GM12878 (cell line): Measurements from ENCODE around the gene SLC38A7. TPM values are rescaled to one million over a fixed set of nuclear protein-coding genes. Genes with fewer than 3 reads are reported as not detected.

ENCODE experiments used
- ATAC-seq: fragments of 200-7000 bp; cut with Tn5 transposase; 3 replicates; pipeline ENCODE4 v1.9.1; 2020; ENCODE audit warnings: mild to moderate bottlenecking, moderate library complexity
- BruUV-seq: library from RNA; stranded (reverse); fragments of 400-500 nt; replicated peaks from 2 replicates; lab custom pipeline; 2021; lab: Mats Ljungman, UMichigan
- CTCF ChIA-PET: fragments of 300-600 bp; sonication (Branson Sonifier 250); formaldehyde crosslinking; extraction: SDS; loops from one replicate; lab custom pipeline; 2021; ENCODE audit warnings: inconsistent platforms; lab: Yijun Ruan, JAX
- POLR2A ChIA-PET: fragments of 350-600 bp; formaldehyde crosslinking; extraction: SDS; loops from one replicate; lab custom pipeline; 2021; ENCODE audit warnings: inconsistent platforms; lab: Charles Lee
- RAD21 ChIA-PET: fragments of 300-600 bp; sonication (Branson Sonifier 250); formaldehyde crosslinking; loops from one replicate; lab custom pipeline; 2023; ENCODE audit warnings: antibody characterized with exemption; ENCODE audit not compliant: unreplicated experiment; lab: Charles Lee
- SMC1A ChIA-PET: fragments of 300-600 bp; sonication (Branson Sonifier 250); formaldehyde crosslinking; loops from one replicate; lab custom pipeline; 2023; ENCODE audit not compliant: unreplicated experiment, uncharacterized antibody; lab: Charles Lee
- DNase-seq: peaks from one replicate; pipeline ENCODE4 v3.0.0-alpha.2; 2011; ENCODE audit warnings: low read depth, low spot score
- FAIRE-seq: peaks from 3 replicates; lab custom pipeline; 2011; peaks lifted over from hg19 to GRCh38; lab: Jason Lieb, UNC
- H2AFZ ChIP-seq: 2 replicates; pipeline ENCODE4 v1.6.0; 2011; ENCODE audit warnings: low read depth, low read length, control low read depth; ENCODE audit not compliant: control insufficient read depth
- H3K27ac ChIP-seq: 2 replicates; pipeline ENCODE4 v1.5.1; 2011; ENCODE audit warnings: control low read depth; ENCODE audit not compliant: control insufficient read depth, insufficient read depth
- H3K27me3 ChIP-seq, 2 experiments: replicated peaks in 1 of 2; 2 replicates each; pipeline versions ENCODE4 v1.6.0 to v1.6.1; 2011; ENCODE audit warnings: low read length in 1 of 2; ENCODE audit not compliant: control insufficient read depth in 2 of 2, insufficient read depth in 2 of 2
- H3K36me3 ChIP-seq, 2 experiments: 2 replicates each; pipeline ENCODE4 v1.5.1; 2011; ENCODE audit warnings: low read length in 1 of 2; ENCODE audit not compliant: control insufficient read depth in 2 of 2, insufficient read depth in 2 of 2
- H3K4me1 ChIP-seq: 2 replicates; pipeline ENCODE4 v1.6.1; 2011; ENCODE audit warnings: mild to moderate bottlenecking, low read length, moderate library complexity, mixed read lengths; ENCODE audit not compliant: control insufficient read depth, insufficient read depth
- H3K4me2 ChIP-seq: 2 replicates; pipeline ENCODE4 v1.6.0; 2011; ENCODE audit warnings: control low read depth; ENCODE audit not compliant: control insufficient read depth, insufficient read depth
- H3K4me3 ChIP-seq: fragments of 200-600 bp; sonication (generic); 2 replicates; pipeline ENCODE4 v1.5.1; 2016
- H3K79me2 ChIP-seq: 2 replicates; pipeline ENCODE4 v1.6.0; 2011; ENCODE audit warnings: low read length; ENCODE audit not compliant: control insufficient read depth, insufficient read depth
- H3K9ac ChIP-seq: 2 replicates; pipeline ENCODE4 v1.8.0; 2011; ENCODE audit warnings: low read length, control low read depth, mixed read lengths; ENCODE audit not compliant: control insufficient read depth, insufficient read depth
- H3K9me3 ChIP-seq: replicated peaks from 3 replicates; pipeline ENCODE4 v1.5.1; 2011; ENCODE audit warnings: mild to moderate bottlenecking, low read length; ENCODE audit not compliant: control insufficient read depth, insufficient read depth
- H4K20me1 ChIP-seq: 2 replicates; pipeline ENCODE4 v1.6.0; 2011; ENCODE audit not compliant: control insufficient read depth, insufficient read depth
- CBX5 ChIP-seq: sonication (generic); IDR thresholded peaks from 2 replicates; pipeline ENCODE4 v1.6.1; 2016; ENCODE audit warnings: low read depth, moderate library complexity, mild to moderate bottlenecking, inconsistent platforms
- DPF2 ChIP-seq: fragments of 450-650 bp; IDR thresholded peaks from 2 replicates; pipeline ENCODE4 v1.6.1; 2017; ENCODE audit warnings: mild to moderate bottlenecking
- ESRRA ChIP-seq: IDR thresholded peaks from 2 replicates; pipeline ENCODE4 v1.6.1; 2012; ENCODE audit warnings: mild to moderate bottlenecking, low read length, improper control_type of control experiment
- NRF1 ChIP-seq: conservative IDR thresholded peaks from 2 replicates; pipeline ENCODE4 v1.6.1; 2011; ENCODE audit warnings: mild to moderate bottlenecking, low read depth, low read length, improper control_type of control experiment
- RB1 ChIP-seq: fragments of 450-650 bp; formaldehyde crosslinking; IDR thresholded peaks from 2 replicates; pipeline ENCODE4 v1.6.1; 2017; ENCODE audit warnings: mild to moderate bottlenecking, borderline replicate concordance
- RELB ChIP-seq: fragments of 450-650 bp; IDR thresholded peaks from 2 replicates; pipeline ENCODE4 v1.6.1; 2017; ENCODE audit warnings: low read depth, mild to moderate bottlenecking, moderate library complexity
- RUNX3 ChIP-seq: IDR thresholded peaks from 2 replicates; pipeline ENCODE4 v1.6.1; 2012; ENCODE audit warnings: low read length, inconsistent platforms
- SMAD1 ChIP-seq: fragments of 450-650 bp; IDR thresholded peaks from 2 replicates; pipeline ENCODE4 v1.6.1; 2018; ENCODE audit warnings: mild to moderate bottlenecking, low read depth; ENCODE audit not compliant: partially characterized antibody
- SP1 ChIP-seq: IDR thresholded peaks from one replicate; pipeline ENCODE4 v1.6.1; 2011; ENCODE audit warnings: low read depth, low read length
- ZNF592 ChIP-seq: fragments of 450-650 bp; IDR thresholded peaks from 2 replicates; pipeline ENCODE4 v1.6.1; 2017; ENCODE audit warnings: mild to moderate bottlenecking, moderate library complexity
- WGBS: methylation state at CpG from one replicate; pipeline ENCODE4 v1.1.6; 2016; ENCODE audit warnings: low lambda C conversion rate; ENCODE audit not compliant: insufficient replicate concordance, insufficient coverage; ENCODE audit errors: missing lambda C conversion rate; 5-methylcytosine and 5-hydroxymethylcytosine counted together
- in situ Hi-C: fragments of 300-500 bp; cut with MboI; formaldehyde crosslinking; loops from 9 replicates; pipeline ENCODE4 v1.14.3; 2018; ENCODE audit warnings: mixed read lengths
- intact Hi-C: fragments of 100-400 bp; cut with micrococcal nuclease; formaldehyde crosslinking; loops from one replicate; pipeline ENCODE4 v1.14.2; 2022; ENCODE audit not compliant: unreplicated experiment
- polyA plus RNA-seq, 11 experiments: library from polyadenylated mRNA; depleted of rRNA in 4 of 11; unstranded in 6 of 11; stranded (reverse) in 5 of 11; fragments of >200 nt; fragmentation: Nextera tagmentation in 4 of 11; fragmentation: Illumina TruSeq in 1 of 11; extraction: Ambion mirVana in 4 of 11; extraction: Trizol in 1 of 11; gene quantifications; 1 replicate in 1 of 11; 2 replicates in 10 of 11; pipeline versions ENCODE4 v1.2.1 to v1.2.3, GENCODE V29; 2011 to 2016; ENCODE audit warnings: inconsistent platforms in 2 of 11, missing spikeins in 2 of 11, low read depth in 1 of 11
- total RNA-seq, 4 experiments: library from RNA; depleted of rRNA in 3 of 4; stranded (reverse); fragments of >200 nt in 3 of 4; fragmentation: Illumina TruSeq in 1 of 4; extraction: Trizol in 1 of 4; gene quantifications; 2 replicates each; pipeline versions ENCODE4 v1.2.1 to v1.2.3, GENCODE V29; 2013 to 2021
- TF ChIP-seq, protein P1 (sequence below): fragments of 450-650 bp; IDR thresholded peaks from 2 replicates; pipeline ENCODE4 v1.6.1; 2017; ENCODE audit warnings: mild to moderate bottlenecking, low read depth, inconsistent platforms; ENCODE audit not compliant: poor library complexity, severe bottlenecking
- TF ChIP-seq, protein P2 (sequence below): fragments of 450-650 bp; IDR thresholded peaks from 2 replicates; pipeline ENCODE4 v1.6.1; 2017; ENCODE audit warnings: borderline replicate concordance

The SLC38A7 gene
- total and polyA plus RNA-seq, 10 of the 15 experiments (the other 5 are each of a cell fraction or from before 2014, with no cell fraction given), result 1.4 to 7.8 (median 4.7) TPM

DNA sequence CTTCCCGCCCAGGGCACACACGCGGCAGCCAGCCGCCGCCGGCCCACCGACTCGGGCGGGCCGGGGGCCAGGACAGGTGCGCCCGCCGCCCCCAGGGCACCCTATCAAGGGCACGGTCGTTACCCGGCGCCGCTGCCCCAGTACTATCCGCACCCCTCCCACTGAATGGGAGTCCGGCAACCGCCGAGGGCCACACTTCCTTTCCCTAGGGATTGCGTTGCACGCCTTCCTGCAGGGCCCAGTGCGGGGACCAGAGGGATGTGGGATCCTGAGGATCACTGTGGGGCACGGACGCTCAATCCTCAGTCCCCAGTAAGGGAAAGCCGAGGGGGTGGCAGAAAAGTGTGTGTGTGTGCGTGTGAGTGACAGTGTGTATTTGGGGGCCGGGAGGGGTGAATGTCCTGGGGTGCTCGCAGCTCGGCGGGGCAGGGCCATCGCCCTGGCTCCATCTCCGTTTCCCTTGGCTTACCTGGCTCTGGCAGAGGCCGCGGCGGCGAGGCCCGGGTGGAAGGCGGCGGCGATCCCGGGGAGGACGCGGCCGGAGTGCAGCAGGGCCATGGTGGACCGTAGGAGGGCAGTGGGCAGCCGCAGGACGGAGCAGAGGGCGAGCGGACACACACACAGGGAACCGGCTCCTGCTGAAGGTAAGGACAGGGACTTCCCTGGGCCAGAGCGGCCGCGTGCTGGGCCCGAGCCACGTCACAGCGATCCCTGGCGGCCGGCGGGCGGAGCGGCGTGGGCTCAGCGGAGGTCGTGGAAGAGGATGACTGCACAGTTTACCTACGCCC is 49.3 kb upstream of the SLC38A7 start, which contains the start of gene GOT2:
TSS of gene GOT2 (minus strand) at position 646 of the 788 bp plus-strand sequence. CDS start at position 558, 88 bp downstream.
- intact Hi-C loops (loop anchor here (1.0 kb wide), 1 partner anchor 104 kb away; no protein-coding TSS in a partner anchor), in situ Hi-C loops (loop anchor here (25.0 kb wide), 1 partner anchor 222 kb away; the partner anchor contains the start of genes NDRG4 and SETD6)
- ChIA-PET CTCF (interaction anchor here (1.0 to 2.3 kb wide), 3 partner anchors 21 to 122 kb away, joined by 3 to 11 read pairs (median 3); no protein-coding TSS in a partner anchor), POLR2A (no interaction called here), RAD21 (interaction anchor here (1.5 kb wide), 1 partner anchor 215 kb away, joined by 4 read pairs; no protein-coding TSS in a partner anchor), SMC1A (interaction anchor here (0.7 to 1.2 kb wide), 2 partner anchors 23 to 49 kb away, joined by 3 read pairs; partner anchors contain the start of gene SLC38A7)
- FAIRE-seq (peak; percentile 66), DNase-seq (peak; percentile 43), ATAC-seq (peak; percentile 95)
- Histone ChIP-seq H3K4me2 (peak within 1 kb of the TSS; percentile 64), H3K36me3 (peaks cover 0 to 6% of the 10 kb centered on the region in 2 experiments; a peak in 1 of 4 replicates), H3K9ac (peak within 1 kb of the TSS; percentile 82), H3K4me3 (peak within 1 kb of the TSS; percentile 89), H3K9me3 (no peaks in the 10 kb centered on the region), H3K4me1 (peaks cover 7% of the 10 kb centered on the region), H3K27me3 (no peaks in the 10 kb centered on the region; a peak in 1 of 4 replicates), H4K20me1 (no peaks in the 10 kb centered on the region), H3K27ac (peak within 1 kb of the TSS; percentile 64), H2AFZ (peak within 1 kb of the TSS; percentile 92), H3K79me2 (peaks cover 51% of the 10 kb centered on the region)
- BruUV-seq, result no TSS peak
- whole genome bisulfite sequencing, result under 1% methylated on average over 63 of the region's 68 CpGs
- TF ChIP-seq SMAD1 (no peak), SP1 (peak; percentile 61), DPF2 (peak; percentile 28; the same call in 1 of the 2 replicates), RUNX3 (peak; percentile 42; the same call in 1 of the 2 replicates), ESRRA (no peak), RELB (0 out of 2 replicates have a peak, but pooled peaks have one; percentile 38), CBX5 (peak; percentile 73; the same call in 1 of the 2 replicates), NRF1 (0 out of 2 replicates have a peak, but pooled peaks have one; percentile 7), ZNF592 (no peak), RB1 (peak; percentile 43; the same call in 1 of the 2 replicates)
- TF ChIP-seq, protein P1, sequence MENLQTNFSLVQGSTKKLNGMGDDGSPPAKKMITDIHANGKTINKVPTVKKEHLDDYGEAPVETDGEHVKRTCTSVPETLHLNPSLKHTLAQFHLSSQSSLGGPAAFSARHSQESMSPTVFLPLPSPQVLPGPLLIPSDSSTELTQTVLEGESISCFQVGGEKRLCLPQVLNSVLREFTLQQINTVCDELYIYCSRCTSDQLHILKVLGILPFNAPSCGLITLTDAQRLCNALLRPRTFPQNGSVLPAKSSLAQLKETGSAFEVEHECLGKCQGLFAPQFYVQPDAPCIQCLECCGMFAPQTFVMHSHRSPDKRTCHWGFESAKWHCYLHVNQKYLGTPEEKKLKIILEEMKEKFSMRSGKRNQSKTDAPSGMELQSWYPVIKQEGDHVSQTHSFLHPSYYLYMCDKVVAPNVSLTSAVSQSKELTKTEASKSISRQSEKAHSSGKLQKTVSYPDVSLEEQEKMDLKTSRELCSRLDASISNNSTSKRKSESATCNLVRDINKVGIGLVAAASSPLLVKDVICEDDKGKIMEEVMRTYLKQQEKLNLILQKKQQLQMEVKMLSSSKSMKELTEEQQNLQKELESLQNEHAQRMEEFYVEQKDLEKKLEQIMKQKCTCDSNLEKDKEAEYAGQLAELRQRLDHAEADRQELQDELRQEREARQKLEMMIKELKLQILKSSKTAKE, result no peak
- TF ChIP-seq, protein P2, sequence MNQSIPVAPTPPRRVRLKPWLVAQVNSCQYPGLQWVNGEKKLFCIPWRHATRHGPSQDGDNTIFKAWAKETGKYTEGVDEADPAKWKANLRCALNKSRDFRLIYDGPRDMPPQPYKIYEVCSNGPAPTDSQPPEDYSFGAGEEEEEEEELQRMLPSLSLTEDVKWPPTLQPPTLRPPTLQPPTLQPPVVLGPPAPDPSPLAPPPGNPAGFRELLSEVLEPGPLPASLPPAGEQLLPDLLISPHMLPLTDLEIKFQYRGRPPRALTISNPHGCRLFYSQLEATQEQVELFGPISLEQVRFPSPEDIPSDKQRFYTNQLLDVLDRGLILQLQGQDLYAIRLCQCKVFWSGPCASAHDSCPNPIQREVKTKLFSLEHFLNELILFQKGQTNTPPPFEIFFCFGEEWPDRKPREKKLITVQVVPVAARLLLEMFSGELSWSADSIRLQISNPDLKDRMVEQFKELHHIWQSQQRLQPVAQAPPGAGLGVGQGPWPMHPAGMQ, result no peak
